Fibroblast of skin of left quadriceps (primary cell): ENCODE data around the gene NAT16.
"Not testable (repeated sequence)": the region's sequence is repeated elsewhere in the genome, so short reads cannot be mapped to it uniquely, and the experiment has no call there.

Experiments used
- DNase-seq, 2 experiments: peaks; one replicate each; pipeline ENCODE4 v3.0.0-alpha.2; 2013; ENCODE audit warnings: low read depth in 2 of 2

NAT16 gene

GRCh38 chr7:101180130-101180755, at the start of gene NAT16:
TSS of gene NAT16 (minus strand) at chr7:101180293. CDS start at chr7:101174807, 5,486 bp downstream.
- DNase-seq: no peak

GRCh38 chr7:101226721-101227120, 46.6 kb upstream of the NAT16 start:
- no peak for DNase-seq

GRCh38 chr7:101225650-101226049, 45.6 kb upstream of the NAT16 start:
- no peak for DNase-seq

- no peak for DNase-seq
Measured at GRCh38 chr7:101223528-101223927, 43.4 kb upstream of the NAT16 start.

- no peak for DNase-seq
Measured at GRCh38 chr7:101222275-101222830, 42.3 kb upstream of the NAT16 start.

GRCh38 chr7:101220295-101220694, 40.2 kb upstream of the NAT16 start:
- no peak for DNase-seq

- DNase-seq: no peak
Measured at GRCh38 chr7:101218236-101219125, 38.4 kb upstream of the NAT16 start.

- peak; percentile 96 to 97 for DNase-seq
Measured at GRCh38 chr7:101217388-101218235, 37.5 kb upstream of the NAT16 start, which contains the start of the genes PLOD3 and ZNHIT1. TSS of gene PLOD3 (minus strand) at chr7:101217581. CDS start at chr7:101217274, 307 bp downstream. TSS of gene ZNHIT1 (plus strand) at chr7:101218165. CDS start at chr7:101218196, 31 bp downstream.

- DNase-seq: no peak
Measured at GRCh38 chr7:101216860-101217387, 36.8 kb upstream of the NAT16 start.

GRCh38 chr7:101216001-101216859, 36.1 kb upstream of the NAT16 start:
- no peak for DNase-seq

- no peak for DNase-seq
Measured at GRCh38 chr7:101212014-101212413, 31.9 kb upstream of the NAT16 start.

- DNase-seq: no peak
Measured at GRCh38 chr7:101211501-101211900, 31.4 kb upstream of the NAT16 start.

GRCh38 chr7:101210143-101210542, 30.1 kb upstream of the NAT16 start:
- no peak for DNase-seq

GRCh38 chr7:101208794-101209193, 28.7 kb upstream of the NAT16 start:
- DNase-seq: no peak

GRCh38 chr7:101207459-101207858, 27.4 kb upstream of the NAT16 start:
- DNase-seq: no peak

- DNase-seq: no peak
Measured at GRCh38 chr7:101206665-101207042, 26.6 kb upstream of the NAT16 start.

- DNase-seq: no peak
Measured at GRCh38 chr7:101205901-101206664, 26.0 kb upstream of the NAT16 start.

GRCh38 chr7:101203740-101204738, 23.9 kb upstream of the NAT16 start:
- DNase-seq: not testable (repeated sequence)

- DNase-seq: no peak
Measured at GRCh38 chr7:101202603-101202918, 22.5 kb upstream of the NAT16 start.
